KOPT-K1 (cell line): Measurements from ENCODE around the gene PEX1.
"Not testable (repeated sequence)": the region's sequence is repeated elsewhere in the genome, so short reads cannot be mapped to it uniquely, and the experiment has no call there.

Source experiments
- H3K27ac ChIP-seq: fragments of 200-600 bp; sonication (generic); 2 replicates; pipeline ENCODE4 v1.5.1; 2016; ENCODE audit warnings: antibody characterized with exemption, mild to moderate bottlenecking, low read depth, low read length; ENCODE audit not compliant: poor library complexity, severe bottlenecking
- H3K36me3 ChIP-seq: fragments of 200-600 bp; sonication (generic); 2 replicates; pipeline ENCODE4 v1.5.1; 2017; ENCODE audit warnings: antibody characterized with exemption, mild to moderate bottlenecking, low read length, moderate library complexity; ENCODE audit not compliant: insufficient read depth
- H3K9me3 ChIP-seq: fragments of 200-600 bp; sonication (generic); 2 replicates; pipeline ENCODE4 v1.5.1; 2017; ENCODE audit warnings: antibody characterized with exemption, low read length, mild to moderate bottlenecking; ENCODE audit not compliant: insufficient read depth, poor library complexity, severe bottlenecking

PEX1 gene

GRCh38 chr7:92484226-92484625 is 44.1 kb downstream of the PEX1 start:
- H3K36me3 ChIP-seq, result peaks cover 42% of the 10 kb centered on the region
- not testable (repeated sequence) for H3K27ac ChIP-seq, H3K9me3 ChIP-seq

GRCh38 chr7:92483624-92484023 is 44.7 kb downstream of the PEX1 start:
- H3K27ac ChIP-seq, H3K9me3 ChIP-seq: not testable (repeated sequence)
- H3K36me3 ChIP-seq, result peaks cover 36% of the 10 kb centered on the region

DNA sequence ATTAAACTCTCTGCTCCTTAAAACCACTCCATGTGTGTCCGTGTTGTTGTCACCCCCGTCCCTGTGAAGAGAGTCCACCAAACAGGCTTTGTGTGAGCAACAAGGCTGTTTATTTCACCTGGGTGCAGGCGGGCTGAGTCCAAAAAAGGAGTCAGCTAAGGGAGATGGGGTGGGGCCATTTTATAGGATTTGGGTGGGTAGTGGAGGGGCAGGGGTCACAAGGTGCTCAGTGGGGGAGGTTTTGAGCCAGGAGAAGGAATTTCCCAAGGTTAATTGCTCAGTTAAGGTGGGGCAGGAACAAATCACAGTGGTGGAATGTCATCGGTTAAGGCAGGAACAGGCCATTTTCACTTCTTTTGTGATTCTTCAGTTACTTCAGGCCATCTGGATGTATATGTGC is 49.2 kb downstream of the PEX1 start:
- H3K36me3 ChIP-seq, H3K27ac ChIP-seq, H3K9me3 ChIP-seq: not testable (repeated sequence)

GRCh38 chr7:92478711-92479110 is 49.6 kb downstream of the PEX1 start:
- no peaks in the 10 kb centered on the region for H3K9me3 ChIP-seq
- no peaks in the 10 kb centered on the region for H3K36me3 ChIP-seq
- no peak overlapping the region for H3K27ac ChIP-seq

- Histone ChIP-seq H3K36me3 (no peaks in the 10 kb centered on the region), H3K27ac (no peak overlapping the region), H3K9me3 (no peaks in the 10 kb centered on the region)
These were observed 50.2 kb downstream of the PEX1 start for GRCh38 chr7:92478095-92478494.

GRCh38 chr7:92477681-92478080 is 50.6 kb downstream of the PEX1 start, which contains the start of gene ERVW-1:
Gene ERVW-1, minus strand, starts transcription at chr7:92477946. Its CDS starts 7,565 bp downstream, at chr7:92470381.
- not testable (repeated sequence) for H3K36me3 ChIP-seq, H3K27ac ChIP-seq, H3K9me3 ChIP-seq

- H3K36me3 ChIP-seq, H3K9me3 ChIP-seq, H3K27ac ChIP-seq: not testable (repeated sequence)
These were observed 52.3 kb downstream of the PEX1 start for GRCh38 chr7:92475851-92476590.

DNA sequence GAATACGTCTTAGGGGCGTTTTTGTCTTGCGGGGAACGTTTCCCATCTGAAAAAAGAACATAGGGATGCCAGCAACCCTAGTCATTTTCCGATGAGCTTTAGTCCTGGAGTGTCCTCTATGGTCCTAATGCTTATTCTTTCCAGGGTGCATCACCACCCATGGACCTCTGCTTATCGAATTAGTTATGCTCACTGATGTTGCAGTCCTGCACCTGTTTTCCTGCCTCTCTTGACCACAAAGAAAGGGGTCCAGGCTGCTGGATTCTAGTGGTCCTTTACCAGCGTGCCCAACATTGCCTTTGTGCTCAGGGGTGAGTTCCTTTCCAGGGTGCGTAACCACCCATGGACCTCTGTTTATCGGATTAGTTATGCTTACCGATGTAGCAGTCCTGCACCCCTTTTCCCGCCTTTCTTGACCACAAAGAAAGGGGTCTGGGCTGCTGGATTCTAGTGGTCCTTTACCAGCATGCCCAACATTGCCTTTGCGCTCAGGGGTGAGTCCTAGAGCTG is 53.0 kb downstream of the PEX1 start:
- not testable (repeated sequence) for H3K36me3 ChIP-seq, H3K27ac ChIP-seq, H3K9me3 ChIP-seq

- not testable (repeated sequence) for H3K36me3 ChIP-seq, H3K9me3 ChIP-seq, H3K27ac ChIP-seq
These were observed 54.3 kb downstream of the PEX1 start for GRCh38 chr7:92473989-92474388.

- not testable (repeated sequence) for H3K36me3 ChIP-seq, H3K27ac ChIP-seq
- H3K9me3 ChIP-seq, result peaks cover 13% of the 10 kb centered on the region
These were observed 59.7 kb downstream of the PEX1 start for GRCh38 chr7:92468589-92468988.

DNA sequence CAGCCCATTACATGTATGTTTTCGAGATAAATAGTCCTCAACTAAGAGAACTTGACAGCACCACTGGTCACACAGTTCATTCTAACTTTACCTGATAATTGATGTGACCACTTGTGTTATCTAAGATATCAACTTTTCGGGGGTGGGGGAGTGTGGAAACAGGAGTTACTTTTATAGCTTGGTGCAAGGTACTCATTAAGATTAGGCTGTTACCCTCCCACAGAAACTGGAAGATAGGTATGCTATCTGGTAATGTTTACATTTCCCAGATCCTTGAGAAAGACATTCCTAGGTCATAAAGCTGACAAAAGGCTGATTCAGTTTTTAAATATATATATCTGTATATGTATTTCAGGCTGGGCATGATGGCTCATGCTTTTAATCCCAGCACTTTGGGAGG is 61.6 kb downstream of the PEX1 start:
- Histone ChIP-seq H3K9me3 (peaks cover 13% of the 10 kb centered on the region), H3K27ac (no peak overlapping the region), H3K36me3 (no peaks in the 10 kb centered on the region)

DNA sequence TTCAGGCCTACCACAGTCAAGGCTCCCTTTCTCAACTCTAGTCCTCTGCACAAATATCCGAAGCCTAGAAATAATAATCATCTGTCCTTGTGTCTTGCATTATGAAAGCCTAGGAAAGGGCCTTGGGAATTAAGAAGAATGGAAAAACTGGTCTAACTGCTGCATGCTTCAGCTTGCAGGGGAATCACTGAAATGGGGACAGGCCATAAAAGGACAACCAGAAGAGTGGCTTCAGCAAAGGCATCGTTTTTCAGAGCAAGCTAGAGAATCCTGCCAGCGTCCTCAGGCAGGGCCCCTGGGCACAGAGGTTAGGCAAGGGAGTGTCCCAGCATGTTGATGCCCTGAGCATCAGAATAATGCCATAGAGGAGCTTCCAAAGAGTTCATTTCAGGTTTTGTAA is 63.8 kb downstream of the PEX1 start:
- H3K27ac ChIP-seq, result no peak overlapping the region
- no peaks in the 10 kb centered on the region for H3K36me3 ChIP-seq
- H3K9me3 ChIP-seq, result peaks cover 13% of the 10 kb centered on the region

GRCh38 chr7:92462560-92462959 is 65.8 kb downstream of the PEX1 start:
- Histone ChIP-seq H3K36me3 (no peaks in the 10 kb centered on the region), H3K9me3 (no peaks in the 10 kb centered on the region)

GRCh38 chr7:92461027-92462003 is 67.0 kb downstream of the PEX1 start:
- H3K36me3 ChIP-seq, result peaks cover 5% of the 10 kb centered on the region
- no peak overlapping the region for H3K27ac ChIP-seq
- H3K9me3 ChIP-seq, result no peaks in the 10 kb centered on the region

More at GRCh38 chr7:92462560-92462959, 65.8 kb downstream of the PEX1 start:
- H3K27ac ChIP-seq, result no peak overlapping the region

- H3K9me3 ChIP-seq, result no peaks in the 10 kb centered on the region
- no peak overlapping the region for H3K27ac ChIP-seq
- H3K36me3 ChIP-seq, result peaks cover 14% of the 10 kb centered on the region
These were observed 67.8 kb downstream of the PEX1 start for GRCh38 chr7:92460510-92460909.
